Activated T-cell treated with anti-CD3 and anti-CD28 coated beads, Interleukin-2, amount 50 U/mL, for 48 hours (primary cell): ENCODE results near the gene CD68.
"Not testable (repeated sequence)": the region's sequence is repeated elsewhere in the genome, so short reads cannot be mapped to it uniquely, and the experiment has no call there.

ENCODE experiments used
- DNase-seq, 2 experiments: peaks; one replicate each; pipeline ENCODE4 v3.0.0-alpha.2; 2020

CD68 gene

GRCh38 chr17:7580604-7581575 is 1.5 kb downstream of the CD68 start:
- DNase-seq = peak in 1 of 2 experiments; percentile 24

GRCh38 chr17:7582396-7583252 is 3.2 kb downstream of the CD68 start:
- DNase-seq = peak in 1 of 2 experiments; percentile 30

- DNase-seq = peak; percentile 96 to 98
These were observed 4.0 kb downstream of the CD68 start, which contains the start of gene MPDU1 for GRCh38 chr17:7583253-7584109. MPDU1 (plus strand) TSS chr17:7583852; CDS start chr17:7583863, 11 bp downstream.

- no peak for DNase-seq
These were observed 7.4 kb downstream of the CD68 start for GRCh38 chr17:7586673-7587419.

- no peak for DNase-seq
These were observed 8.1 kb downstream of the CD68 start for GRCh38 chr17:7587420-7588151.

- no peak for DNase-seq
These were observed 9.2 kb downstream of the CD68 start for GRCh38 chr17:7588553-7589203.

GRCh38 chr17:7589204-7589868 is 9.9 kb downstream of the CD68 start:
- DNase-seq = peak; percentile 80 to 81

GRCh38 chr17:7589891-7590691 is 10.7 kb downstream of the CD68 start, which contains the start of gene SOX15:
SOX15 (minus strand) TSS chr17:7590094; CDS start chr17:7589676, 418 bp downstream.
- DNase-seq = no peak

- DNase-seq = no peak
These were observed 11.3 kb downstream of the CD68 start for GRCh38 chr17:7590743-7591142.

GRCh38 chr17:7591596-7591995 is 12.2 kb downstream of the CD68 start:
- DNase-seq = no peak

- no peak for DNase-seq
These were observed 13.1 kb downstream of the CD68 start for GRCh38 chr17:7592422-7593021.

- DNase-seq = peak in 1 of 2 experiments; percentile 19
These were observed 13.9 kb downstream of the CD68 start for GRCh38 chr17:7593296-7593695.

- not testable (repeated sequence) for DNase-seq
These were observed 18.1 kb downstream of the CD68 start for GRCh38 chr17:7597561-7597960.

GRCh38 chr17:7606280-7606679 is 26.8 kb downstream of the CD68 start:
- no peak for DNase-seq

GRCh38 chr17:7610641-7611040 is 31.2 kb downstream of the CD68 start:
- no peak for DNase-seq

- DNase-seq = no peak
These were observed 32.3 kb downstream of the CD68 start for GRCh38 chr17:7611635-7612293.

- DNase-seq = no peak
These were observed 32.8 kb downstream of the CD68 start for GRCh38 chr17:7612294-7612640.
